Activated naive CD4-positive, alpha-beta T cell treated with anti-CD3 and anti-CD28 coated beads, Interleukin-2, amount 10 ng/mL, durations not matched to agents 7 days and 5 days (primary cell): ENCODE data around the gene EXD2.
"Not testable (repeated sequence)": the region's sequence is repeated elsewhere in the genome, so short reads cannot be mapped to it uniquely, and the experiment has no call there.

Experiments used
- CTCF ChIA-PET: fragments of 350-600 bp; sonication (Branson Sonifier 250); formaldehyde crosslinking; loops from one replicate; lab custom pipeline; 2021; ENCODE audit warnings: antibody characterized with exemption; lab: Charles Lee
- DNase-seq: peaks from one replicate; pipeline ENCODE4 v3.0.0-alpha.2; 2020
- H3K27ac Mint-ChIP-seq: one replicate; pipeline ENCODE4 v1.8.0; 2021; ENCODE audit warnings: mild to moderate bottlenecking, moderate library complexity, mixed read lengths
- H3K27me3 Mint-ChIP-seq: one replicate; pipeline ENCODE4 v1.8.0; 2021; ENCODE audit warnings: mild to moderate bottlenecking, mixed read lengths
- H3K36me3 Mint-ChIP-seq: one replicate; pipeline ENCODE4 v1.8.0; 2021; ENCODE audit warnings: mixed read lengths
- H3K4me1 Mint-ChIP-seq: one replicate; pipeline ENCODE4 v1.8.0; 2021; ENCODE audit warnings: mixed read lengths
- H3K4me3 Mint-ChIP-seq: one replicate; pipeline ENCODE4 v1.8.0; 2021; ENCODE audit warnings: mild to moderate bottlenecking, moderate library complexity, mixed read lengths
- H3K9me3 Mint-ChIP-seq: one replicate; pipeline ENCODE4 v1.8.0; 2021; ENCODE audit warnings: mixed read lengths

Gene EXD2

DNA sequence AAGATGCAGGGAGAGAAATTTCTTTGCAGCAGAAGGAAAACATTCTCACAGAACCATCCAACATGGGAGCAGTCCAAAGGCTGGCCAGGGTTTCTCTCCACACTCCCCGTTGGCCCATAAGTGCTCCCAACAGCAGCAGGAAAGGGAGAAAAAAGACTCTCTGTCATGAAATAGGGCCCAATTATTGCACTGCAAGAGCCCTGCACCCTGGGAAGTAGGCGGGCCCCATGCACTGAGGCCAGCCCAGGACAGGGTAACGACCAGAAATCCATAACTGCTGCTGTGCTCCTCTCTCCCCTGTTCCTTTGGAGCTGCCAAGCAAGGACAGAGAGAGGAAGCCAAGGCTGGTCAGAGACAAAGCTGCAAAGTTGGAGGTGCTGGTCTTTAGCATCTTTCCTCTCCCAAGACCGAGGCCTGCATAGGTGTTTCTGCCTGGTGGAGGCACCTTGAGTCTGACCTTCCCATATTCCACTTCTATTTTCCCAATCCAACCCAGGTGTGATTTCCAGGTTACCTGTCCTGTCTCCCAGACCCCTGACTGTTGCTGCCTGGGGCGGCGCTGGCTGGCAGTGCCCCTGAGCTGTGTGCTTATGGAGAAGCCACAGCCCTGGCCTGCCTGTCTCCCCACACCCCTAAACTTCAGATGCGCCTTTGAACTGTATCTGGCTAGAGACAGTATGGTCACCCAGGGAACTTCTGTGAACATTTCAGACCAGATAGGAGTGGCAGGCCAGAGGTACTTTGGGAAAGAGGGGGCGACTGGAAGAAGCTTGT, 75.5 kb downstream of the EXD2 start:
- H3K4me1 Mint-ChIP-seq = no peaks in the 10 kb centered on the region
- no peak overlapping the region for H3K27ac Mint-ChIP-seq
- H3K4me3 Mint-ChIP-seq = no peak overlapping the region
- H3K9me3 Mint-ChIP-seq = no peaks in the 10 kb centered on the region
- peak; percentile 14 for DNase-seq
- no peaks in the 10 kb centered on the region for H3K36me3 Mint-ChIP-seq
- CTCF ChIA-PET = no interaction called here
- peaks cover 52% of the 10 kb centered on the region for H3K27me3 Mint-ChIP-seq

DNA sequence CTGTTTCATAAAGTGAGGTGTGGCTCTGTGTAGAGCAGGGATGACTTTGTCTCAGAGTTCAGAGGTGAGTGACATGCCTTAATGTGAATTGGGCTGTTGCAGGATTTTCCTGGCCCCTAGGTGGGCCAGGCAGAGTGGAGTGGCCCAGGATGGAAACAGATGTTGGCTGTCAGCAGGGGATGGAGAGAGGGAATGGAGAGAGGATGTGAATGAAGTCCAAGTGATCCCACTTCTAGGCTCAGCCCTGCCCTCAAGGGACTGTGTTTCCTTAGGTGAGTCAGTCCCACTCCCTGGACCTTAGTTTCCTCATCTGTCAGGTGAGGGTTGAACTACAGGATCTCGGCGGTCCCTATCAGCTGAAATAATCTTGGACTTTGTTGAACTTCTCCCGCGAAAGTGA, 76.2 kb downstream of the EXD2 start:
- Mint-ChIP-seq H3K4me3 (no peak overlapping the region), H3K36me3 (no peaks in the 10 kb centered on the region), H3K9me3 (no peaks in the 10 kb centered on the region), H3K27me3 (peaks cover 45% of the 10 kb centered on the region), H3K4me1 (no peaks in the 10 kb centered on the region), H3K27ac (no peak overlapping the region)
- CTCF ChIA-PET = no interaction called here
- peak; percentile 3 for DNase-seq

DNA sequence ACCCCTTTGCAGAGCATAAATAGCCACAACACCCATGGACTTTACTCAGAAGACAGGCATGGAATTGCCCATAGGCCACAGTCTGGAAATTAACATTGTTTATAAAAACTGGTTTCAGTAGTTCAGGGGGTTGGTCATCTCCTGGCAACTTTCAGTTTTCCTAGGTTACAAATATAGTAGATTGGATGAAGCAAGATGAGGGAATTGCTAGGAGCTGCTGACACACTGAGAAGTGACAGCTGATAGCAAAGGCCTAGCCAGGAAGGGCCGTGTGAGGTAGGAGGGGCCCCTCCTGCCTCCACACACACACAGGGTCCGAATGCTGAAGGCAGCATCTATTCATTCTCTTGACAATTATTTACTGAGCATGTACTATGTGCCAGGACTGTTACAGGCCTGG, 76.9 kb downstream of the EXD2 start:
- no peak overlapping the region for H3K27ac Mint-ChIP-seq
- CTCF ChIA-PET = no interaction called here
- H3K9me3 Mint-ChIP-seq = no peaks in the 10 kb centered on the region
- DNase-seq = no peak
- peaks cover 41% of the 10 kb centered on the region for H3K27me3 Mint-ChIP-seq
- H3K4me3 Mint-ChIP-seq = no peak overlapping the region
- H3K36me3 Mint-ChIP-seq = no peaks in the 10 kb centered on the region
- H3K4me1 Mint-ChIP-seq = no peaks in the 10 kb centered on the region

DNA sequence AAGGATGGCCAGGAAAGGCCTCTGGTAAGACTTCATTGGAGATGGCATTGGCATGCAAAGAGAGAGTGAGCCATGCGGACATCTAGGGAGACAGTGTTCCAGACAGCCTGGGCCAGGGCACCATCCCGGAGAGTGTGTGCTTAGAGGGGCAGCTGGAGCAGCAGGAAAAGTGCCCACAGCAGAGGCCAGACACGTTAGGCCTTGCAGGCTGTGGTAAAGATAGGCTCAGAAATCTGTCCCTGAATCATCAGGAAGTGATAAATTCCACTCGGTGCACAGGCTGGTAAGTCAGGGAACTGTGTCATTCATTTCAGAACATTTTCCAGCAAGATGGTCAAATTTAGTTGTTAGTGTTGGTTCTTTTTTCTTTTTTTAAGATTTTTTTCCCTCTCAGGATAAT, 77.5 kb downstream of the EXD2 start:
- no peaks in the 10 kb centered on the region for H3K4me1 Mint-ChIP-seq
- DNase-seq = no peak
- no peaks in the 10 kb centered on the region for H3K36me3 Mint-ChIP-seq
- no peak overlapping the region for H3K27ac Mint-ChIP-seq
- no peak overlapping the region for H3K4me3 Mint-ChIP-seq
- H3K9me3 Mint-ChIP-seq = no peaks in the 10 kb centered on the region
- CTCF ChIA-PET = no interaction called here
- peaks cover 36% of the 10 kb centered on the region for H3K27me3 Mint-ChIP-seq

DNA sequence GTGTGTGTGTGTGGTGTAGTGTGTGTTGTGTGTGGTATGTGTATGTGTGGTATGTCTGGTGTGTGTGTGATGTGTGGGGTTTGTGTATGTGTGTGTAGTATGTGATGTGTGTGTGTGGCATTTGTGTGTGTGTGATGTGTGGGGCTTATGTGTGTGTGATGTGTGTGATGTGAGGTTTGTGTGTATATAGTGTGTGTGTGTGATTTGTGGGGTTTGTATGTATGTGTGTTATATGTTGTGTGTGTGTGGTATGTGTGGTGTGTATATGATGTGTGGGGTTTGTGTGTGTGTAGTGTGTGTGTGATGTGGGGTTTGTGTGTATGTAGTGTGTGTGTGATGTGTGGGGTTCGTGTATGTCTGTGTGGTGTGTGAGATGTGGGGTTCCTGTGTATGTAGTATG, 78.1 kb downstream of the EXD2 start:
- no peak for DNase-seq
- Mint-ChIP-seq H3K9me3 (no peaks in the 10 kb centered on the region), H3K27me3 (peaks cover 32% of the 10 kb centered on the region), H3K4me1 (no peaks in the 10 kb centered on the region), H3K36me3 (no peaks in the 10 kb centered on the region), H3K4me3 (no peak overlapping the region), H3K27ac (no peak overlapping the region)
- CTCF ChIA-PET = no interaction called here

DNA sequence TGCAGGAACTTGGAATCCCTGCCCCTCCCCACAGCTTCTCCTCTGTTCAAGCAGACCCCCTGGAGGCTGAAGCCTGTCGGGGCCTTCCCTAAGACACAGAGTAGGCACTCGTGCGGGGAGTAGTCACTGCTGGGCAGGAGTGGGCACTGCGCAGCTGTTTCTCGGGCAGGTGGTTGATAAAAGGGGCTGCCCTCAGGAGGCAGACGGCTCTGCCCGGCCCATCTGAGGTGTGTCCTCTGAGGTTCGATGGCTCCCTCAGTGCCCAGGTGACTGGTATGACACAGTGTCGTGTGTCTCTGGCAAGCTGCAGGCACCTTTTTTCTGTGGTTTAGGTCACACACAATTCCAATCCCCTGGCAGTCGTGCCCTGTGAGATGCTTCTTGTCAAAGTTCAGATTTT, 78.8 kb downstream of the EXD2 start:
- H3K4me1 Mint-ChIP-seq = no peaks in the 10 kb centered on the region
- no peak overlapping the region for H3K4me3 Mint-ChIP-seq
- H3K27ac Mint-ChIP-seq = no peak overlapping the region
- H3K27me3 Mint-ChIP-seq = peaks cover 25% of the 10 kb centered on the region
- no peaks in the 10 kb centered on the region for H3K9me3 Mint-ChIP-seq
- no peaks in the 10 kb centered on the region for H3K36me3 Mint-ChIP-seq
- DNase-seq = no peak
- CTCF ChIA-PET = no interaction called here

DNA sequence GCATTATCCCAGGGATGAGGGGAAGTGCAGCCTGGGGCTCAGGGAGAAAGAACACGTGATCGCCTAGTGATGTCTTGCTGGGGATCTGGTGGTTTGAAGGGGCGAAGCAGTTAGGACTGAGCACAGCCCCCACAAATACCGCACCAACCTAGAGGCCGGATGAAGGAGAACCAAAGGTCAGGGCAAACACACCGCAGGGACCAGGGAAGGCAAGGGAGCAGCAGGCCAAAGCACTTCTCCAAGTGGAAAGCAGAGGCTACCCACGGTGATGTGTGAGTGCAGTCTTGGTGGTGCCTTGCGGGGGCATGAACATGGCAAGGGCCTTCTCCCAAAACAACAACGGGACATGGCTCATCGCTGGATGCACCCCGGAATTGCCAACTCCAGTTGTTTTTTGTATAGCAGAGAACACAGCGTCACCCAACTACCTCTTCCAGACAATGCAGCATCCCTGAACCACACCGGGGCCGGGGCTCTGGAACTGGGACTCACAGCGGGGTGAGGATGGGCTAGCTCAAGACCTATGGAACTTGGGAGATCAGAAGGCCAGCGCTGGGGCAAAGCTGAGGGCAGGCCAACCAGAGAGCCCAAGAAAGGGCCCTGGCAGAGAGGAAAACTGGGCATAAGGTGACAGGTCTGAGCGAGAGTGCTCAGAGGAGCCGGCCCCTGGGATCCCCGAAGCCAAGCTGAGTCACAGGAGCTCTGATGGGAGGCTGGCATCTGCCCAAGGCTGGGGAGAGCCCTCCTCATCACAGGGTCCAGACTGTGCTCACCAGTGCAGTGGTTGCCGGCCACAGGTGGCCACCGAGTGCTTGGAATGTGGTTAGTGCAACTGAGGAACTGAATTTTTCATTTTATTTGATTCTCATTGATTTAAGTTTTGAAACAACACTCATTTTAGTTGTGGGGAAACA, 79.8 kb downstream of the EXD2 start:
- no peaks in the 10 kb centered on the region for H3K4me1 Mint-ChIP-seq
- CTCF ChIA-PET = no interaction called here
- no peak overlapping the region for H3K27ac Mint-ChIP-seq
- H3K36me3 Mint-ChIP-seq = no peaks in the 10 kb centered on the region
- H3K27me3 Mint-ChIP-seq = peaks cover 17% of the 10 kb centered on the region
- DNase-seq = no peak
- H3K9me3 Mint-ChIP-seq = no peaks in the 10 kb centered on the region
- H3K4me3 Mint-ChIP-seq = no peak overlapping the region

DNA sequence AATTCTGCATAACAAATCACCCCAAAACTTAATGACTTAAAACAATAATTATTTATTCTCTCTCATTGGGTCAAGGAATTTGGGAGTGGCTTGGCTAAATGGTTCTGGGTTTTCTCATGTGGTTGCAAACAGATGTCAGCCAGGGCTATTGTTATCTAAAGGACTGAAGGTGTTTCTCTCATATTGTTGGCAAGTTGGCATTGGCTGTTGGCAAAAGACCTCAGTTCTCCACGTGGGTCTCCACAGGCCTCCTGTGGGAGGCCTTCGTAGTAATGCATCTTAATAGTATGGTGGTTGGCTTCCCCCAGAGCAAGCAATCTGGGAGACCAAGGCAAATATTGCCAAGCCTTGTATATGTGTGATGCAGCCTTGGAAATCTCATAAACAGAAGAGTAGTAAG, 83.0 kb downstream of the EXD2 start:
- Mint-ChIP-seq H3K27me3 (peaks cover 14% of the 10 kb centered on the region), H3K4me3 (no peak overlapping the region), H3K36me3 (no peaks in the 10 kb centered on the region), H3K9me3 (no peaks in the 10 kb centered on the region), H3K27ac (no peak overlapping the region), H3K4me1 (no peaks in the 10 kb centered on the region)
- DNase-seq = no peak
- CTCF ChIA-PET = interaction anchor here (1.0 kb wide), 1 partner anchor 185 kb away, joined by 3 read pairs; no protein-coding TSS in a partner anchor

DNA sequence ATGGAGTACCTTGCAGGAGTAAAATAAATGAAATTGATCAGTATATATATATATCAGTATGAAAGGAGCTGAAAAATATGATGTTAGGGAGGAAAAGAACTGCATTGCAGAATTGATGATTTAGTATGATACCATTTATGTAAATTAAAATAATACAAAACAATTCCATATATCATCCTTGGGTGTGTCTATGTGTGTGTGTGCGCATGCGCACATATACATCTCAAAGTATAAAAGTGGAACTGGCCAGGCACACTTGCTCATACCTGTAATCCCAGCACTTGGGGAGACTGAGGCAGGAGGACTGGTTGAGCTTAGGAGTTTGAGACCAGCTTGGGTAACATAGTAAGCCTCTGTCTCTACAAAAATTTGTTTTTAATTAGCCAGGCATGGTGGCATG, 84.0 kb downstream of the EXD2 start:
- no peaks in the 10 kb centered on the region for H3K4me1 Mint-ChIP-seq
- H3K4me3 Mint-ChIP-seq = no peak overlapping the region
- no peak for DNase-seq
- no peaks in the 10 kb centered on the region for H3K36me3 Mint-ChIP-seq
- no peaks in the 10 kb centered on the region for H3K9me3 Mint-ChIP-seq
- CTCF ChIA-PET = interaction anchor here (1.0 kb wide), 1 partner anchor 184 kb away, joined by 3 read pairs; no protein-coding TSS in a partner anchor
- H3K27ac Mint-ChIP-seq = no peak overlapping the region
- peaks cover 17% of the 10 kb centered on the region for H3K27me3 Mint-ChIP-seq

DNA sequence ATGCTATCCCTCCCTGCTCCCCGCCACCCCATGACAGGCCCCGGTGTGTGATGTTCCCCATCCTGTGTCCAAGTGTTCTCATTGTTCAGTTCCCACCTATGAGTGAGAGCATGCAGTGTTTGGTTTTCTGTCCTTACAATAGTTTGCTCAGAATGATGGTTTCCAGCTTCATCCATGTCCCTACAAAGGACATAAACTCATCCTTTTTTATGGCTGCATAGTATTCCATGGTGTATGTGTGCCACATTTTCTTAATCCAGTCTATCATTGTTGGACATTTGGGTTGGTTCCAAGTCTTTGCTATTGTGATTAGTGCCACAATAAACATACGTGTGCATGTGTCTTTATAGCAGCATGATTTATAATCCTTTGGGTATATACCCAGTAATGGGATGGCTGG, 86.1 kb downstream of the EXD2 start:
- CTCF ChIA-PET, H3K27ac Mint-ChIP-seq, DNase-seq, H3K4me3 Mint-ChIP-seq, H3K36me3 Mint-ChIP-seq, H3K4me1 Mint-ChIP-seq, H3K9me3 Mint-ChIP-seq: not testable (repeated sequence)
- H3K27me3 Mint-ChIP-seq = peaks cover 16% of the 10 kb centered on the region

DNA sequence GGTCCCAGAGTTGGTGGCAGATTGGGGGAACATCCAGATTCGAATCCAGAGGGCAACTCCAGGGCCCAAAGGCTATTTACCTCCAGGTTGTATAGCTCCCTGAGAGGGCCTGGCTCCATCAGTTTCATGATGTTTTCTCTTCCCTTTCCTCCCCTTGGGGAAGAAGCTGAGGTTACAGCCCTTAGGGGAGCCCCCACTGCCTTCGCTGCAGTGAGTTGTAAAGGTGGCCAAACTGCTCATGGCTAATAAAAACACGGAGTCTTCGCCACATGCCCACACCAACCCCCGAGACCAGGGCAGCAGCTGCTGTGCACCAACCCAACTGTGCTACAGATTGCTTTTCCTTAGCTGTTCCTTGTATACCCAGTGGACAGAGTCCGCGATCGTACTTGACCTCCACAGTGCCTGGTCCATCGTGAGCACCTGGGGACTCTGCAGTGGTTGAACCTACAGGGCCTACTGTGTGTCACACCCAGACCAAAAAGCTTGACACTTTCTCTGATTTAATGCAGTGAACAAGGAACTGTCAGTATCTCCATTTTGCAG, 89.5 kb downstream of the EXD2 start:
- peak; percentile 1 for DNase-seq
- H3K4me3 Mint-ChIP-seq = no peak overlapping the region
- no peaks in the 10 kb centered on the region for H3K9me3 Mint-ChIP-seq
- H3K27me3 Mint-ChIP-seq = peaks cover 16% of the 10 kb centered on the region
- H3K36me3 Mint-ChIP-seq = no peaks in the 10 kb centered on the region
- no peak overlapping the region for H3K27ac Mint-ChIP-seq
- H3K4me1 Mint-ChIP-seq = no peaks in the 10 kb centered on the region
- CTCF ChIA-PET = no interaction called here

DNA sequence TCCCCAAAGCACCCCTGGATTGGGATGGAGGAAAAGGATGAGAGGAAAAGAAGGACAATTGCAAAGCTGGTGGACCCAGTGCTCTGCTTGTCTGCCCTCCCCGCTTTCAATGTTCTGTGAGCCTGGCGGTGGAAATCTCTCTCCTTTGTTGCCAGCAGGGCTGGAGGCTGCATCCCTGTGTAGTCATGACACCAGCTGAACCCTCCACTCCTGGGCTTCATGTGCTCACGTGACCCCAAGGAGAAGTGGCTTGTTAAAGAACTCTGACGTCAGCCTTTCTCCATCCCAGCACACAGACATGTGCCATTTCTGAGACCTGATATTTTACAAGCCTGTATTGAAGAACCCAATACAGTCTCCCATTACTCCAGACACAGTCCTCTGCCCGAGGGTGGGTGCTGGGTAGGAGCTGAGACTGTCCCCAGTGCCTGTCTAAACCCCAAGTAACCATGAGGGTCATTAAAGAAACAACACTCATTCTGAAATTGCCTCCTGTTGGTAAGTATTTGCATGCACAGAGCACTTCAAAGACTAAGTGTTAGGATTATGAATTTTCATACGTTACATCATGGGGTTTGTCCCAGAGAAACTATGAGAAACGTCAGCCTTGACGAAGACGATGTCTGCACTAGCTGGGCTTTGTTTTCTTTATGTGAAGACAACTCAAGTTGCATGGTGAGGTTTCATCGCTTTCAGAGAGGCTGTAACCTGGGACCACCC, 90.3 kb downstream of the EXD2 start:
- Mint-ChIP-seq H3K4me3 (no peak overlapping the region), H3K9me3 (no peaks in the 10 kb centered on the region), H3K27ac (no peak overlapping the region), H3K27me3 (peaks cover 17% of the 10 kb centered on the region), H3K4me1 (no peaks in the 10 kb centered on the region), H3K36me3 (no peaks in the 10 kb centered on the region)
- CTCF ChIA-PET = no interaction called here
- peak; percentile 13 for DNase-seq

DNA sequence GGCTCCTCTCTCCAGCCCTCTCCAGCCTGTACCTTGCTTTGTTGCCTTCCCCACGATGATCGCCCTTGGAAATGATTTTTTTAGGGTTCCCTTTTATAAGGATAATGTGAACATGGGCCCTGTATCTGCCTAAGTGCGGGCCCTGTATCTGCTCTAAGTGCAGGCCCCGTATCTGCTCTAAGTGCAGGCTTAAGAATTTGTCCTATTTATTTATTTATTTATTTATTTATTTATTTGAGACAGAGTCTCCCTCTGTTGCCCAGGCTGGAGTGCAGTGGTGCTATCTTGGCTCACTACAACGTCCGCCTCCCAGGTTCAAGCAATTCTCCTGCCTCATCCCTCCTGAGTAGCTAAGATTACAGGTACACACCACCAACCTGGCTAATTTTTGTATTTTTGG, 91.2 kb downstream of the EXD2 start:
- Mint-ChIP-seq H3K27me3 (peaks cover 21% of the 10 kb centered on the region), H3K27ac (no peak overlapping the region), H3K4me3 (no peak overlapping the region), H3K36me3 (no peaks in the 10 kb centered on the region), H3K4me1 (no peaks in the 10 kb centered on the region), H3K9me3 (no peaks in the 10 kb centered on the region)
- peak; percentile 2 for DNase-seq
- CTCF ChIA-PET = no interaction called here

DNA sequence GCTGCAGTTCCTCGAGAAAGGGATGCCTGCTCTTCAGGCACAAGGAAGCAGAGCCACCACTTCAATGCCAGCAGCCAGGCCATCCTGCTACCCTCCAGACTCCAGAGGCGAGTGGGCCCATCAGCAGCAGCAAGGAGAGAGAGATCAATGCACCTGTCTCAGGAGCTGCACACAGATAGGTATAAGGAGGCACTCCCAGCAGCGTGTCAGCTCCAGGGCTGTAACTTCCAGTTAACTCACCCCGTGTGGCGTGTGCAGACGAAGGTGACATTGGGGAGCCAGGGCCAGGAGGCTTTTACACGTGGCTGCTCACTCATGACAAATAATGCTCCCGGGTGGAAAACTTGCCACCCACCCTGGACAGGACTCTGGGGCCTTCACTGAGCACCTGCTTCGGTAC, 92.9 kb downstream of the EXD2 start:
- CTCF ChIA-PET = no interaction called here
- Mint-ChIP-seq H3K27me3 (peaks cover 17% of the 10 kb centered on the region), H3K27ac (no peak overlapping the region), H3K4me1 (no peaks in the 10 kb centered on the region), H3K36me3 (no peaks in the 10 kb centered on the region), H3K4me3 (no peak overlapping the region), H3K9me3 (no peaks in the 10 kb centered on the region)
- DNase-seq = peak; percentile 14
